WTC11 (cell line): Measurements from ENCODE around the gene EIF2AK2. TPM values are rescaled to one million over a fixed set of nuclear protein-coding genes. Genes with fewer than 3 reads are reported as not detected.

Source experiments
- ATAC-seq: fragments of 200-7000 bp; cut with Tn5 transposase; 2 replicates; pipeline ENCODE4 v1.10.0; 2021; ENCODE audit warnings: mild to moderate bottlenecking, moderate library complexity
- CTCF ChIA-PET: fragments of 300-600 bp; sonication (Branson Sonifier 250); formaldehyde crosslinking; loops from one replicate; lab custom pipeline; 2021; ENCODE audit warnings: antibody characterized with exemption; lab: Charles Lee
- POLR2A ChIA-PET: fragments of 350-600 bp; sonication (Branson Sonifier 250); formaldehyde crosslinking; loops from one replicate; lab custom pipeline; 2021; ENCODE audit warnings: antibody characterized with exemption; lab: Charles Lee
- DNase-seq: peaks from one replicate; pipeline ENCODE4 v3.0.0; 2021; ENCODE audit warnings: low spot score
- H3K27ac Mint-ChIP-seq: 2 replicates; pipeline ENCODE4 v1.8.0; 2021; ENCODE audit warnings: mixed read lengths
- H3K27me3 Mint-ChIP-seq: 2 replicates; pipeline ENCODE4 v1.8.0; 2021; ENCODE audit warnings: low read depth, mild to moderate bottlenecking, moderate library complexity, mixed read lengths
- H3K36me3 Mint-ChIP-seq: 2 replicates; pipeline ENCODE4 v1.8.0; 2021; ENCODE audit warnings: mixed read lengths
- H3K4me1 Mint-ChIP-seq: 2 replicates; pipeline ENCODE4 v1.8.0; 2022; ENCODE audit warnings: mixed read lengths
- H3K4me3 Mint-ChIP-seq: 2 replicates; pipeline ENCODE4 v1.8.0; 2021; ENCODE audit warnings: mild to moderate bottlenecking, moderate library complexity, mixed read lengths
- H3K9me3 Mint-ChIP-seq: 2 replicates; pipeline ENCODE4 v1.8.0; 2021; ENCODE audit warnings: mixed read lengths
- ATF2 ChIP-seq: sonication (generic); formaldehyde crosslinking; IDR thresholded peaks from 2 replicates; pipeline ENCODE4 v1.8.1; 2022; ENCODE audit warnings: low read depth, missing genetic modification reagents, borderline replicate concordance
- CDX4 ChIP-seq: fragments of 250-450 bp; sonication (Bioruptor Pico); IDR thresholded peaks from 2 replicates; pipeline ENCODE4 v1.9.0; 2021; ENCODE audit warnings: moderate library complexity, mild to moderate bottlenecking, inconsistent platforms, borderline replicate concordance
- CTCF ChIP-seq: fragments of 200-600 bp; IDR thresholded peaks from 2 replicates; pipeline ENCODE4 v1.8.0; 2022; ENCODE audit warnings: antibody characterized with exemption
- E2F4 ChIP-seq: sonication (generic); formaldehyde crosslinking; IDR thresholded peaks from 2 replicates; pipeline ENCODE4 v1.8.1; 2022; ENCODE audit warnings: low read depth, mild to moderate bottlenecking, moderate library complexity, missing genetic modification reagents, borderline replicate concordance
- FOXJ3 ChIP-seq: sonication (generic); formaldehyde crosslinking; IDR thresholded peaks from 2 replicates; pipeline ENCODE4 v1.9.0; 2021; ENCODE audit warnings: missing genetic modification reagents, mild to moderate bottlenecking, borderline replicate concordance
- GABPB1 ChIP-seq: sonication (generic); formaldehyde crosslinking; IDR thresholded peaks from 2 replicates; pipeline ENCODE4 v1.8.1; 2023; ENCODE audit warnings: mild to moderate bottlenecking, missing genetic modification reagents
- HMGXB4 ChIP-seq: sonication (generic); formaldehyde crosslinking; IDR thresholded peaks from 2 replicates; pipeline ENCODE4 v1.8.1; 2023; ENCODE audit warnings: mild to moderate bottlenecking, moderate library complexity, missing genetic modification reagents
- JAZF1 ChIP-seq: fragments of 250-450 bp; sonication (Bioruptor Pico); IDR thresholded peaks from 2 replicates; pipeline ENCODE4 v1.9.0; 2021; ENCODE audit warnings: moderate library complexity, mild to moderate bottlenecking, inconsistent platforms
- JUN ChIP-seq: sonication (generic); formaldehyde crosslinking; IDR thresholded peaks from 2 replicates; pipeline ENCODE4 v1.8.0; 2023; ENCODE audit warnings: mild to moderate bottlenecking, missing genetic modification reagents
- MYBL2 ChIP-seq: sonication (generic); formaldehyde crosslinking; IDR thresholded peaks from 2 replicates; pipeline ENCODE4 v1.8.1; 2023; ENCODE audit warnings: mild to moderate bottlenecking, moderate library complexity, missing genetic modification reagents
- OVOL2 ChIP-seq: fragments of 250-450 bp; sonication (Bioruptor Pico); IDR thresholded peaks from 2 replicates; pipeline ENCODE4 v1.9.0; 2021; ENCODE audit warnings: mild to moderate bottlenecking, borderline replicate concordance
- RELA ChIP-seq: sonication (generic); formaldehyde crosslinking; IDR thresholded peaks from 2 replicates; pipeline ENCODE4 v1.8.1; 2022; ENCODE audit warnings: missing genetic modification reagents, mild to moderate bottlenecking, borderline replicate concordance
- RORB ChIP-seq: fragments of 250-450 bp; sonication (Bioruptor Pico); IDR thresholded peaks from 2 replicates; pipeline ENCODE4 v1.9.0; 2021; ENCODE audit warnings: mild to moderate bottlenecking
- SMAD3 ChIP-seq: sonication (generic); formaldehyde crosslinking; IDR thresholded peaks from 2 replicates; pipeline ENCODE4 v1.8.0; 2022; ENCODE audit warnings: missing genetic modification reagents, mild to moderate bottlenecking, borderline replicate concordance
- SMAD4 ChIP-seq: sonication (generic); formaldehyde crosslinking; IDR thresholded peaks from 2 replicates; pipeline ENCODE4 v1.8.0; 2022; ENCODE audit warnings: mild to moderate bottlenecking, missing genetic modification reagents
- SOX15 ChIP-seq: fragments of 250-450 bp; sonication (Bioruptor Pico); IDR thresholded peaks from 2 replicates; pipeline ENCODE4 v1.9.0; 2021; ENCODE audit warnings: mild to moderate bottlenecking
- SP1 ChIP-seq: sonication (generic); formaldehyde crosslinking; conservative IDR thresholded peaks from 2 replicates; pipeline ENCODE4 v1.8.1; 2022; ENCODE audit warnings: missing genetic modification reagents
- TEAD4 ChIP-seq: sonication (generic); formaldehyde crosslinking; IDR thresholded peaks from 2 replicates; pipeline ENCODE4 v1.8.0; 2022; ENCODE audit warnings: mild to moderate bottlenecking, missing genetic modification reagents
- USF1 ChIP-seq: sonication (generic); formaldehyde crosslinking; IDR thresholded peaks from 2 replicates; pipeline ENCODE4 v1.8.0; 2022; ENCODE audit warnings: mild to moderate bottlenecking, missing genetic modification reagents
- USF2 ChIP-seq: sonication (generic); formaldehyde crosslinking; IDR thresholded peaks from 2 replicates; pipeline ENCODE4 v1.8.1; 2023; ENCODE audit warnings: mild to moderate bottlenecking, missing genetic modification reagents, moderate library complexity
- ZNF263 ChIP-seq: sonication (generic); formaldehyde crosslinking; IDR thresholded peaks from 2 replicates; pipeline ENCODE4 v1.8.1; 2022; ENCODE audit warnings: low read depth, mild to moderate bottlenecking, moderate library complexity, missing genetic modification reagents
- ZNF416 ChIP-seq: fragments of 250-450 bp; sonication (Bioruptor Pico); IDR thresholded peaks from 2 replicates; pipeline ENCODE4 v1.9.0; 2021; ENCODE audit warnings: mild to moderate bottlenecking, inconsistent platforms
- ZNF423 ChIP-seq: fragments of 250-450 bp; sonication (Bioruptor Pico); IDR thresholded peaks from 2 replicates; pipeline ENCODE4 v2.1.2; 2022; ENCODE audit warnings: mild to moderate bottlenecking, moderate library complexity
- ZNF425 ChIP-seq: fragments of 250-450 bp; sonication (Bioruptor Pico); conservative IDR thresholded peaks from 2 replicates; pipeline ENCODE4 v1.9.0; 2021; ENCODE audit warnings: mild to moderate bottlenecking
- ZSCAN18 ChIP-seq: fragments of 250-450 bp; sonication (Bioruptor Pico); IDR thresholded peaks from 2 replicates; pipeline ENCODE4 v2.1.2; 2022; ENCODE audit warnings: mild to moderate bottlenecking, moderate library complexity
- total RNA-seq: library from RNA; stranded (reverse); gene quantifications from 3 replicates; pipeline ENCODE4 v1.2.3, GENCODE V29; 2021

Gene EIF2AK2
- total RNA-seq, 1 experiment from 2014 or later, result 34.2 TPM

GRCh38 chr2:37143974-37144373, 12.8 kb downstream of the EIF2AK2 start:
- TF ChIP-seq ZSCAN18 (CRISPR knock-in tag) (no peak), SOX15 (no peak), SMAD4 (CRISPR knock-in tag) (no peak), ZNF425 (no peak), MYBL2 (no peak), USF1 (CRISPR knock-in tag) (no peak), CDX4 (CRISPR knock-in tag) (no peak), ZNF263 (CRISPR knock-in tag) (no peak), JUN (CRISPR knock-in tag) (no peak), GABPB1 (CRISPR knock-in tag) (no peak), SMAD3 (CRISPR knock-in tag) (no peak), CTCF (no peak), FOXJ3 (CRISPR knock-in tag) (no peak), TEAD4 (CRISPR knock-in tag) (no peak), OVOL2 (CRISPR knock-in tag) (no peak)
- Mint-ChIP-seq H3K27me3 (no peaks in the 10 kb centered on the region), H3K36me3 (peaks cover 51% of the 10 kb centered on the region), H3K4me3 (no peak overlapping the region), H3K27ac (no peak overlapping the region), H3K4me1 (no peaks in the 10 kb centered on the region), H3K9me3 (no peaks in the 10 kb centered on the region)
- DNase-seq, result no peak
- ChIA-PET CTCF (no interaction called here), POLR2A (no interaction called here)
- ATAC-seq, result no peak

GRCh38 chr2:37142546-37142945, 14.2 kb downstream of the EIF2AK2 start:
- H3K36me3 Mint-ChIP-seq, result peaks cover 46% of the 10 kb centered on the region
- no peak for TF ChIP-seq USF2
- TF ChIP-seq HMGXB4, result no peak
- no peak for TF ChIP-seq RELA (CRISPR knock-in tag)
- no peak for TF ChIP-seq ZNF416 (CRISPR knock-in tag)
- no peak for TF ChIP-seq OVOL2 (CRISPR knock-in tag)
- no peak for TF ChIP-seq JAZF1
- TF ChIP-seq ZNF423, result no peak
- TF ChIP-seq E2F4 (CRISPR knock-in tag), result no peak
- TF ChIP-seq SP1, result no peak
- no peak for TF ChIP-seq RORB
- TF ChIP-seq ATF2, result no peak

More at GRCh38 chr2:37142546-37142945, 14.2 kb downstream of the EIF2AK2 start:
- no peak overlapping the region for H3K4me3 Mint-ChIP-seq
- DNase-seq (no peak), ATAC-seq (no peak)
- H3K27me3 Mint-ChIP-seq, result no peaks in the 10 kb centered on the region
- H3K9me3 Mint-ChIP-seq, result no peaks in the 10 kb centered on the region
- no peak overlapping the region for H3K27ac Mint-ChIP-seq
- POLR2A ChIA-PET, result no interaction called here
- H3K4me1 Mint-ChIP-seq, result no peaks in the 10 kb centered on the region
- CTCF ChIA-PET, result no interaction called here
